ENCODE results near the gene CCDC91. TPM values are rescaled to one million over a fixed set of nuclear protein-coding genes. Genes with fewer than 3 reads are reported as not detected.

CCDC91 gene
- polyA plus RNA-seq, 1 donor (not counting 4 experiments of a cell fraction or from before 2014, with no cell fraction given), result 26.5 TPM

- no peaks in the 10 kb centered on the region for H3K9me1 ChIP-seq (ENCODE audit: control insufficient read depth, extremely low read depth, insufficient read depth, low read length)
- no peak overlapping the region for H3K4me2 ChIP-seq (ENCODE audit: control insufficient read depth, extremely low read depth, insufficient read depth, low read depth, low read length)
- no peaks in the 10 kb centered on the region for H4K20me1 ChIP-seq (ENCODE audit: control insufficient read depth, extremely low read depth, insufficient read depth, low read length)
- peaks cover 2% of the 10 kb centered on the region for H3K9me3 ChIP-seq (ENCODE audit: control insufficient read depth, low read depth, low read length)
- no peak for TF ChIP-seq CTCF (optimal IDR thresholded peaks at IDR 0.05 in 1 of 3, IDR thresholded peaks at IDR 0.05 in 1 of 3, conservative IDR thresholded peaks at IDR 0.05 in 1 of 3; ENCODE audit: extremely low read depth in 1 of 3, insufficient read depth in 2 of 3, low read length in 3 of 3)
- TF ChIP-seq EZH2 (IDR thresholded peaks at IDR 0.05; ENCODE audit: low read length), result no peak
- H3K9ac ChIP-seq (ENCODE audit: control insufficient read depth, extremely low read depth, insufficient read depth, low read length), result no peak overlapping the region
- H3K36me3 ChIP-seq (ENCODE audit: control insufficient read depth in 2 of 2, extremely low read depth in 1 of 2, insufficient read depth in 2 of 2, low read length in 2 of 2), result peaks cover 3 to 4% of the 10 kb centered on the region in 2 experiments
- no peak overlapping the region for H3K27ac ChIP-seq (ENCODE audit: control insufficient read depth, insufficient read depth, low read length)
- H3K79me2 ChIP-seq (ENCODE audit: control insufficient read depth, insufficient read depth, low read length), result no peaks in the 10 kb centered on the region
- FAIRE-seq (no peak), DNase-seq (ENCODE audit: low read depth, low spot score) (peak; percentile 13)
- H3K4me3 ChIP-seq (ENCODE audit: control insufficient read depth in 2 of 3, extremely low read depth in 1 of 3, insufficient read depth in 2 of 3, low read depth in 1 of 3, low read length in 3 of 3), result no peak overlapping the region
- dilution Hi-C loops (cut with MboI; ENCODE audit: extremely low pct_ligation_motif_present, low sequenced_read_pairs), result no loop called here
- H2AFZ ChIP-seq (ENCODE audit: control insufficient read depth, low read length), result no peak overlapping the region
- no peaks in the 10 kb centered on the region for H3K4me1 ChIP-seq (ENCODE audit: control insufficient read depth, extremely low read depth, insufficient read depth, low read length)
- H3K27me3 ChIP-seq (ENCODE audit: control insufficient read depth, extremely low read depth, insufficient read depth, low read length), result no peaks in the 10 kb centered on the region
Observed at GRCh38 chr12:28409892-28410291, 219.6 kb downstream of the CCDC91 start.

- Histone ChIP-seq H3K4me1 (ENCODE audit: control insufficient read depth, extremely low read depth, insufficient read depth, low read length) (peaks cover 9% of the 10 kb centered on the region), H3K9me3 (ENCODE audit: control insufficient read depth, low read depth, low read length) (peaks cover 2% of the 10 kb centered on the region), H3K4me3 (ENCODE audit: control insufficient read depth in 2 of 3, extremely low read depth in 1 of 3, insufficient read depth in 2 of 3, low read depth in 1 of 3, low read length in 3 of 3) (no peak overlapping the region), H3K9ac (ENCODE audit: control insufficient read depth, extremely low read depth, insufficient read depth, low read length) (no peak overlapping the region), H3K27ac (ENCODE audit: control insufficient read depth, insufficient read depth, low read length) (no peak overlapping the region), H3K4me2 (ENCODE audit: control insufficient read depth, extremely low read depth, insufficient read depth, low read depth, low read length) (no peak overlapping the region), H4K20me1 (ENCODE audit: control insufficient read depth, extremely low read depth, insufficient read depth, low read length) (no peaks in the 10 kb centered on the region), H3K27me3 (ENCODE audit: control insufficient read depth, extremely low read depth, insufficient read depth, low read length) (no peaks in the 10 kb centered on the region), H3K79me2 (ENCODE audit: control insufficient read depth, insufficient read depth, low read length) (no peaks in the 10 kb centered on the region), H2AFZ (ENCODE audit: control insufficient read depth, low read length) (no peak overlapping the region), H3K9me1 (ENCODE audit: control insufficient read depth, extremely low read depth, insufficient read depth, low read length) (no peaks in the 10 kb centered on the region), H3K36me3 (ENCODE audit: control insufficient read depth in 2 of 2, extremely low read depth in 1 of 2, insufficient read depth in 2 of 2, low read length in 2 of 2) (peaks cover 3 to 4% of the 10 kb centered on the region in 2 experiments)
- DNase-seq (ENCODE audit: low read depth, low spot score) (no peak), FAIRE-seq (no peak)
- TF ChIP-seq CTCF (optimal IDR thresholded peaks at IDR 0.05 in 1 of 3, IDR thresholded peaks at IDR 0.05 in 1 of 3, conservative IDR thresholded peaks at IDR 0.05 in 1 of 3; ENCODE audit: extremely low read depth in 1 of 3, insufficient read depth in 2 of 3, low read length in 3 of 3), result no peak
- TF ChIP-seq EZH2 (IDR thresholded peaks at IDR 0.05; ENCODE audit: low read length), result no peak
- dilution Hi-C loops (cut with MboI; ENCODE audit: extremely low pct_ligation_motif_present, low sequenced_read_pairs), result no loop called here
Observed at GRCh38 chr12:28413460-28414109, 223.3 kb downstream of the CCDC91 start.
